ENCODE results near the gene GPR108.
"Not testable (repeated sequence)": the region's sequence is repeated elsewhere in the genome, so short reads cannot be mapped to it uniquely, and the experiment has no call there.

Gene GPR108

DNA sequence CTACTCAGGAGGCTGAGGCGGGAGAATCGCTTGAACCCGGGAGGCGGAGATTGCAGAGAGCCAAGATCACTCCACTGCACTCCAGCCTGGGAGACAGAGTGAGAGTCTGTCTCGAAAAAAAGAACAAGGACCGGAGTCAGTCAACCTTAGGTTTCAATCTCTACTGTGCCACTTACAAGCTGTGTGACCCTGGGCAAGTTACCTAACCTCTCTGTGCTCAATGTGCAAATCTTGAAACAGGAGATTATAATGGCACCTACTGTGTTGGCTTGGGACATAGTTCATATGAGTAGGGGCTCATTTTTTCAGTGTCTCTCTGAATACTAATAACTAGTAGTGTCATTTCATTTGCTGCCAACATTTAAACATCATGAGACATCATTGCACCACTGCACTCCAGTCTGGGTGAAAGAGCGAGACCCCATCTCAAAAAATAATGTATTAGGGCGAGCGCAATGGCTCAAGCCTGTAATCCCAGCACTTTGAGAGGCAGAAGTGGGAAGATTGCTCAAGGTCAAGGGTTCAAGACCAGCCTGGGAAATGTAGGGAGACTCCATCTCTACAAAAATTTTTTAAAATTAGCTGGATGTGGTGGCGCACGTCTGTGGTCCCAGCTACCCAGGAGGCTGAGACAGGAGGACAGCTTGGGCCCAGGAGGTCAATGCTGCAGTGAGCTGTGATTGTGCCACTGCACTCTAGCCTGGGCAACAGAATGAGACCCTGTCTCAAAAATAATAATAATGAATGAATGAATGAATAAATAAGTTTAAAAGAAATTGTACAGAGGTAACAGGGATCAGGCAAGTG is 22.4 kb downstream of the GPR108 start:
- no peaks in the 10 kb centered on the region for H3K36me3 ChIP-seq (ENCODE audit: control insufficient read depth in 1 of 2, insufficient read depth in 2 of 2, low read length in 2 of 2)
- no peak overlapping the region for H3K27ac ChIP-seq (ENCODE audit: low read depth, low read length)
- no peaks in the 10 kb centered on the region for H3K9me3 ChIP-seq (ENCODE audit: control insufficient read depth in 1 of 2, low read length in 2 of 2)
- no peak overlapping the region for H3K4me3 ChIP-seq (ENCODE audit: low read depth in 1 of 2, low read length in 2 of 2)
- no peaks in the 10 kb centered on the region for H3K27me3 ChIP-seq (ENCODE audit: control insufficient read depth in 1 of 2, insufficient read depth in 2 of 2, low read length in 2 of 2)
- H3K4me1 ChIP-seq (ENCODE audit: control insufficient read depth in 1 of 2, insufficient read depth in 2 of 2, low read length in 2 of 2) = no peaks in the 10 kb centered on the region
- no peak overlapping the region for H3K9ac ChIP-seq (ENCODE audit: low read depth in 1 of 2, low read length in 2 of 2)

DNA sequence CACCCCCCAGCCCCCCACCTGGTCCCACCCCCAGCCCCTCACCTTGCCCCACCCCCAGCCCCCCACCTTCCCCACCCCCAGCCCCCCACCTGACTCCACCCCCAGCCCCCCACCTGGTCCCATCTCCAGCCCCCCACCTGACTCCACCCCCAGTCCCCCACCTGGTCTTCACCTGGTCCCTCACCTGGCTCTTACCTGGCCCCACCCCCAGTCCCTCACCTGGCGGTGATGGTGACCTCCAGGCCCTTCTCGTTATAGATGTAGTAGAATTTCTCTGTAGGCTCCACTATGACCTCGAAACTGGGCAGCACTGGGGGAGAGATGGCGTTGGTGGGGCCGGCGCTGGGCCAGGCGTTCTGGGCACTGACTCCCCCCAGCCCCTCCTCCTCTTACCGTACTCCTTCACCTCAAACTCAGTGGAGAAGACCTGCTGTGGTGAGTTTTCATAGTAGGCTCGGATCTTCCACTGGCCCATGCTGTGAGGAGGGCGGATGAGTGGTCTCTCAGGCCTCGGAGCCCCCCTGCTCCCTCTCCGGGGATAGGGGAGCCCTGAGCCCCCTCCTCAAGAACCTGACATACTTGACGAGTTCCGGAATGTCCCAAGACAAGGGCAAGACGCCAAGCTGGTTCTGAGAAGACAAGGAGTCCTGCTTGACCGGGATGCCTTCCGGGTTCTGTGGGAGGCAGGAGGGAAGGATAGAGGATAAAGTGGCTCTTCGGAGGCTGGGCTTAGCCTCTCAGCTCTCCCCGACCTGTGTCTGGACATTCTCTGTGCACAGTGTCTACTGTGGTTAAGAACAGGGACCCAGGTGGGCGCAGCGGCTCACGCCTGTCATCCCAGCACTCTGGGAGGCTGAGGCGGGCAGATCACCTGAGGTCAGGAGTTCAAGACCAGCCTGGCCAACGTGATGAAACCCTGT is 23.3 kb downstream of the GPR108 start:
- Histone ChIP-seq H3K9ac (ENCODE audit: low read depth in 1 of 2, low read length in 2 of 2) (no peak overlapping the region), H3K36me3 (ENCODE audit: control insufficient read depth in 1 of 2, insufficient read depth in 2 of 2, low read length in 2 of 2) (no peaks in the 10 kb centered on the region), H3K27ac (ENCODE audit: low read depth, low read length) (no peak overlapping the region), H3K27me3 (ENCODE audit: control insufficient read depth in 1 of 2, insufficient read depth in 2 of 2, low read length in 2 of 2) (no peaks in the 10 kb centered on the region), H3K4me1 (ENCODE audit: control insufficient read depth in 1 of 2, insufficient read depth in 2 of 2, low read length in 2 of 2) (no peaks in the 10 kb centered on the region), H3K4me3 (ENCODE audit: low read depth in 1 of 2, low read length in 2 of 2) (no peak overlapping the region), H3K9me3 (ENCODE audit: control insufficient read depth in 1 of 2, low read length in 2 of 2) (no peaks in the 10 kb centered on the region)

DNA sequence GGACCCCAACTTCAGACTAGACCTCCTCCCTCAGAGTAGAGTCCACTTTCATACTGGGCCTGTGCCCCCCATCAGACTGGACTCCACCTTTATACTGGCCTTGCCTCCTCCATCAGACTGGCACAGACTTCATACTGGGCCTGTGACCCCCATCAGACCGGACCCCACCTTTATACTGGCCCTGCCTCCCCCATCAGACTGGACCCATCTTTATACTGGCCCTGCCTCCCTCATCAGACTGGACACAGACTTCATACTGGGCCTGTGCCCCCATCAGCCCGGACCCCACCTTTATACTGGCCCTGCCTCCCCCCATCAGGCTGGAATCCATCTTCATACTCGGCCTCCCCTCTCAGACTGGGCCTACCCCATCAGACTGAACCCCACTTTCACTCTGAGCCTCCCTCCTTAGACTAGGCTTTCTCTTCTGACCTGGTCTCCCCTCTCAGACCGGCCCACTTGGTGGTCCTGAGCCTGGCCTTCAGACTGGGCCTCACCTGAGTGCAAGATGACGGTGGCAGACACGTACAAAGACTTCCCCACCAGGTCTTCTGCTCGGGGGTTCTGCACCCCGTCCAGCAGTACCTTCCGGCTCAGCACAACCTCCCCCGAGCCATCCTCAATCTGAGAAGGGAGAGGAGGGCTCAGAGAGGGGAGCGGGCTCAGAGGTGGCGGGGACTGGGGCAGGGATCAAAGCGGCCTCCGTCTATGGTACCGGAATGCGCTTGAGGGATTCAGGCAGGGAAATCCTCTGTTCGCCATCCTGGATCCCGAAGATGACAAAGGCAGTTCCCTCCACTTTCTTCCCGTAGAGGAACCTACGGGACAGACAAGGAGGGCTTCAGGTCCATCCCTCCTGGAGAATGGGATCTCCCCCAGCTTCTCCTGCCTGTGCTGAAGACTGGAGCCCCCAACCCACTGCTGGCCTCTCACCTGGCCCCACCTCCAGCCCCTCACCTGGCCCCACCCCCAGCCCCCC is 24.4 kb downstream of the GPR108 start:
- H3K27me3 ChIP-seq (ENCODE audit: control insufficient read depth in 1 of 2, insufficient read depth in 2 of 2, low read length in 2 of 2) = no peaks in the 10 kb centered on the region
- H3K36me3 ChIP-seq (ENCODE audit: control insufficient read depth in 1 of 2, insufficient read depth in 2 of 2, low read length in 2 of 2) = no peaks in the 10 kb centered on the region
- H3K4me1 ChIP-seq (ENCODE audit: control insufficient read depth in 1 of 2, insufficient read depth in 2 of 2, low read length in 2 of 2) = no peaks in the 10 kb centered on the region
- no peak overlapping the region for H3K4me3 ChIP-seq (ENCODE audit: low read depth in 1 of 2, low read length in 2 of 2)
- H3K27ac ChIP-seq (ENCODE audit: low read depth, low read length) = no peak overlapping the region
- no peak overlapping the region for H3K9ac ChIP-seq (ENCODE audit: low read depth in 1 of 2, low read length in 2 of 2)
- no peaks in the 10 kb centered on the region for H3K9me3 ChIP-seq (ENCODE audit: control insufficient read depth in 1 of 2, low read length in 2 of 2)

DNA sequence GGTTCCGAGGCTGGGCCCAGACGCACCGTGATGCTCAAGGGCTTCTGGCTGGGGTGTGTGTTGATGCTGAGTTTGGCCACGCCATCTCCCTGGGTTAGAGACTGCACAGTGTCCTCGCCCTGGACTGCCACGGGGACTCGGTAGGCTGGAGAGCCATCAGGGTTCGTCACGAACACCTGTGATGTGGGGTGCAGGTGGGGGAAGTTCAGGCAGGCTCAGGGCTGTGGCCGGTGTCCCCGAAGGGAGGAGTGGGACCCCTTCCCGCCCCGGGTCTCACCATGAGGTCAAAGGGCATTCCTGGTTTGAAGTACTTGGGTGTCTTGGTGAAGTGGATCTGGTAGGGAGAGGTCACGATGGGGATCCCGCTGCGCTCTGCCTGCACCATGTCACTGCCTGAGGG is 25.1 kb downstream of the GPR108 start:
- no peak overlapping the region for H3K9ac ChIP-seq (ENCODE audit: low read depth in 1 of 2, low read length in 2 of 2)
- no peaks in the 10 kb centered on the region for H3K9me3 ChIP-seq (ENCODE audit: control insufficient read depth in 1 of 2, low read length in 2 of 2)
- no peaks in the 10 kb centered on the region for H3K27me3 ChIP-seq (ENCODE audit: control insufficient read depth in 1 of 2, insufficient read depth in 2 of 2, low read length in 2 of 2)
- H3K4me3 ChIP-seq (ENCODE audit: low read depth in 1 of 2, low read length in 2 of 2) = no peak overlapping the region
- no peak overlapping the region for H3K27ac ChIP-seq (ENCODE audit: low read depth, low read length)
- H3K36me3 ChIP-seq (ENCODE audit: control insufficient read depth in 1 of 2, insufficient read depth in 2 of 2, low read length in 2 of 2) = no peaks in the 10 kb centered on the region
- H3K4me1 ChIP-seq (ENCODE audit: control insufficient read depth in 1 of 2, insufficient read depth in 2 of 2, low read length in 2 of 2) = no peaks in the 10 kb centered on the region

DNA sequence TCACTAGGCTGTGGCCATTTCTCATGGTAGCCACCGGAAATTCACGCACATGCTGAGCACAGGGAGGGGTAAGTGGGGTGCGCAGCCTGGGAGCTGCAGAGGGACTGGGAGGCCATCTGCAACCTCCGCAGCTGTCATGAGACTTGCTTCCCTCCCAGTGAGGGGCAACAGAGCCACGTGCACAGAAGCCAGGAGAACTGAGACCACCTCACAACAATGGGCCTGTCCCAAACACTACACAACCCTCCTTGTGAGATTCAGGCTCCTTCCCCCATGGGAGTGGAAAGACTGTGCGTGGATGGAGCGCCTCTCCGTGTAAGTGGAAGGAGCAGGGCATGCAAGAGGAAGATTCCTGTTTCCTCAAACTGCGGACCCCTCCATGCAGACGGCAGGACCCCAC is 25.8 kb downstream of the GPR108 start:
- H3K27me3 ChIP-seq (ENCODE audit: control insufficient read depth in 1 of 2, insufficient read depth in 2 of 2, low read length in 2 of 2) = no peaks in the 10 kb centered on the region

DNA sequence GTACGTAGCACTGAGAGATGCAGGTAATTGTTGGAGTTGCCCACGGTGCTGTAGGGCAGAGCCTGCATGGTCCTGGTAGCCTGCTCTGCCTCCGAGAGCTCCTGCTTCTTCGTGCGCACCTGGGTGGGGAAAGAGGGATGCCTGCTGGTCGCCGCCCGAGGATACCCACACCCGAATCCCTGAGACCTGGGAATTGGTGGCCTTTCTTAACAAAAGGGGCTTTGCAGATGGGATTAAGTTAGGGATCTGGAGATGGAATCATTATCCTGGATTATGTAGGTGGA is 26.4 kb downstream of the GPR108 start:
- Histone ChIP-seq H3K4me1 (ENCODE audit: control insufficient read depth in 1 of 2, insufficient read depth in 2 of 2, low read length in 2 of 2) (no peaks in the 10 kb centered on the region), H3K4me3 (ENCODE audit: low read depth in 1 of 2, low read length in 2 of 2) (no peak overlapping the region), H3K27me3 (ENCODE audit: control insufficient read depth in 1 of 2, insufficient read depth in 2 of 2, low read length in 2 of 2) (no peaks in the 10 kb centered on the region), H3K27ac (ENCODE audit: low read depth, low read length) (no peak overlapping the region), H3K9me3 (ENCODE audit: control insufficient read depth in 1 of 2, low read length in 2 of 2) (no peaks in the 10 kb centered on the region), H3K9ac (ENCODE audit: low read depth in 1 of 2, low read length in 2 of 2) (no peak overlapping the region), H3K36me3 (ENCODE audit: control insufficient read depth in 1 of 2, insufficient read depth in 2 of 2, low read length in 2 of 2) (no peaks in the 10 kb centered on the region)

More for the DNA sequence above, 25.8 kb downstream of the GPR108 start:
- Histone ChIP-seq H3K9me3 (ENCODE audit: control insufficient read depth in 1 of 2, low read length in 2 of 2) (no peaks in the 10 kb centered on the region), H3K27ac (ENCODE audit: low read depth, low read length) (no peak overlapping the region), H3K9ac (ENCODE audit: low read depth in 1 of 2, low read length in 2 of 2) (no peak overlapping the region), H3K4me3 (ENCODE audit: low read depth in 1 of 2, low read length in 2 of 2) (no peak overlapping the region), H3K36me3 (ENCODE audit: control insufficient read depth in 1 of 2, insufficient read depth in 2 of 2, low read length in 2 of 2) (no peaks in the 10 kb centered on the region), H3K4me1 (ENCODE audit: control insufficient read depth in 1 of 2, insufficient read depth in 2 of 2, low read length in 2 of 2) (no peaks in the 10 kb centered on the region)

DNA sequence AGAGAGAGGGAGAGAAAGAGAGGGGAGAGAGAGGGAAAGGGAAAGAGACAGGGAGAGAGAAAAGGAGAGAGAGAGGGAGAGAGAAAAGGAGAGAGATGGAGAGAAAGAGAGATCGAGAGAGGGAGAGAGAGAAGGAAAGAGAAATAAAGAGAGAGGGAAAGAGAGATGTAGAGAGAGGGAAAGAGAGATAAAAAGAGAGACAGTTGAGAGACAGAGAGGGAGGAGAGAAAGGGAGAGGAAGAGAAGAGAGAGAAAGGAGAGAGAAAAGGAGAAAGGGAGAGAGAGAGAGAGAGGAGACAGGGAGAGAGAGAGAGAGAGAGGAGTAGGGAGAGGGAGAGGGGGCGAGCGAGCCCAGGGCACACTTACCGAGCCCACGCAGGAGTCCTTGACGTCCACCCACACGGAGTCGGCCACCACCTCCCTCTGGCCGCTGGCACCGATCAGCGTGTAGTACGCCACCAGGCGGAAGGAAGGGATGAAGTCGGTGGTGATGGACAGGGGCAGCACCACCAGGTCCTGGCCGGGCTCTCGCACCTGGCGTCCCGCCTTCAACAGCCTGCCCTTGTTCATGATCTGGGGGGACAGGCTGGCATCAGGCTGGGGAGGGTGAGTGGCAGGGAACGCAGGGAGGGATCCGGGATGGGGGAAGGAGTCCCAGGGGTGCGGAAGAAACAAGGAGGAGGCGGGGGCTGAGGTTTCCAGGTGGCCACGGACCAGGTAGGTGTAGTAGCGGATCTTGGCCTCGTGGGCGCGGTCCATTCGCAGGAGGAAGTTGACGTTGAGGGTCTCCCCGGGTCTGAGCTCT is 26.9 kb downstream of the GPR108 start:
- H3K36me3 ChIP-seq (ENCODE audit: control insufficient read depth in 1 of 2, insufficient read depth in 2 of 2, low read length in 2 of 2) = no peaks in the 10 kb centered on the region
- H3K4me3 ChIP-seq (ENCODE audit: low read depth in 1 of 2, low read length in 2 of 2) = no peak overlapping the region
- no peaks in the 10 kb centered on the region for H3K4me1 ChIP-seq (ENCODE audit: control insufficient read depth in 1 of 2, insufficient read depth in 2 of 2, low read length in 2 of 2)
- no peak overlapping the region for H3K27ac ChIP-seq (ENCODE audit: low read depth, low read length)
- no peaks in the 10 kb centered on the region for H3K9me3 ChIP-seq (ENCODE audit: control insufficient read depth in 1 of 2, low read length in 2 of 2)
- no peaks in the 10 kb centered on the region for H3K27me3 ChIP-seq (ENCODE audit: control insufficient read depth in 1 of 2, insufficient read depth in 2 of 2, low read length in 2 of 2)
- no peak overlapping the region for H3K9ac ChIP-seq (ENCODE audit: low read depth in 1 of 2, low read length in 2 of 2)

DNA sequence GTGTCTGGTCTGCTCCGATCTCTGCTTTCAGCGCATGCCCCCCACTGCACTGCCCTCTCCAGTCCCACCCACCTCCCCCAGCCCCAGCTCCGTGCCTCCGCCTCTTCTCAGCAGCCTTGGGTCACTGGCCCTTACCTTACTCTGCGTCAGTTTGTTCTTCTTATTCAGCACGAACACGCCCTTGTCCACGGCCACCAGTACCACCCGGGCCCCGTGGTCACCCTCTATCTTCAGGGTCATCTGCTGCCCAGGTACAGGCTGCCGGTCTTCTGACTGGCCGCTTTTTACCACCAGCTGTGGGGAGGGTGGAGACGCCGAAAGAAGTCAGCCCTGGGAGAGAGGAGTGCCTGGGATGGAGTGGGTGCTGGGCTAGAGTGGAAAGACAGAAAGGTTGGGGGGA is 27.8 kb downstream of the GPR108 start:
- Histone ChIP-seq H3K4me3 (ENCODE audit: low read depth in 1 of 2, low read length in 2 of 2) (no peak overlapping the region), H3K36me3 (ENCODE audit: control insufficient read depth in 1 of 2, insufficient read depth in 2 of 2, low read length in 2 of 2) (no peaks in the 10 kb centered on the region), H3K4me1 (ENCODE audit: control insufficient read depth in 1 of 2, insufficient read depth in 2 of 2, low read length in 2 of 2) (no peaks in the 10 kb centered on the region), H3K27me3 (ENCODE audit: control insufficient read depth in 1 of 2, insufficient read depth in 2 of 2, low read length in 2 of 2) (no peaks in the 10 kb centered on the region), H3K9ac (ENCODE audit: low read depth in 1 of 2, low read length in 2 of 2) (no peak overlapping the region), H3K9me3 (ENCODE audit: control insufficient read depth in 1 of 2, low read length in 2 of 2) (no peaks in the 10 kb centered on the region), H3K27ac (ENCODE audit: low read depth, low read length) (no peak overlapping the region)

DNA sequence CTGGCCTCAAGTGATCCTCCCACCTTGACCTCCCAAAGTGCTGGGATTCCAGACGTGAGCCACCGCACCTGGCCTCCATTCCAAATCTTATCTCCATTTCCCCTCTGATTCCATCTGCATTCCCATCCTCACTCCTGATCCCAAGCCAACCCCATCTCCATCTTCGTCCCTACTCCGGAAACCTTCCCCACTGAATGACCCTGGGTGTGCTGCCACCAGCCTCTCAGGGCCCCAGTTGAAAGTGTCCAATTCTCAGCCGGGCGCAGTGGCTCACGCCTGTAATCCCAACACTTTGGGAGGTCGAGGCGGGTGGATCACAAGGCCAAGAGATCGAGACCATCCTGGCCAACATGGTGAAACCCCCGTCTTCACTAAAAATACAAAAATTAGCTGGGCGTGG is 28.5 kb downstream of the GPR108 start:
- not testable (repeated sequence) for H3K9me3 ChIP-seq (ENCODE audit: control insufficient read depth in 1 of 2, low read length in 2 of 2); H3K27me3 ChIP-seq (ENCODE audit: control insufficient read depth in 1 of 2, insufficient read depth in 2 of 2, low read length in 2 of 2); H3K9ac ChIP-seq (ENCODE audit: low read depth in 1 of 2, low read length in 2 of 2); H3K4me3 ChIP-seq (ENCODE audit: low read depth in 1 of 2, low read length in 2 of 2); H3K4me1 ChIP-seq (ENCODE audit: control insufficient read depth in 1 of 2, insufficient read depth in 2 of 2, low read length in 2 of 2); H3K27ac ChIP-seq (ENCODE audit: low read depth, low read length); H3K36me3 ChIP-seq (ENCODE audit: control insufficient read depth in 1 of 2, insufficient read depth in 2 of 2, low read length in 2 of 2)
